H9 (cell line): ENCODE data around the gene OSBPL10. TPM values are rescaled to one million over a fixed set of nuclear protein-coding genes. Genes with fewer than 3 reads are reported as not detected.
A peak's percentile ranks its signal among the peaks of the same experiment; 100 is the strongest.

ENCODE experiments used
- DNase-seq: peaks from one replicate; pipeline ENCODE4 v3.0.0-alpha.2; 2017
- H2AFZ ChIP-seq: one replicate; pipeline ENCODE4 v1.6.1; 2013; ENCODE audit warnings: mild to moderate bottlenecking, low read length, control low read depth, moderate library complexity
- H2AK5ac ChIP-seq: 2 replicates; pipeline ENCODE4 v1.6.1; 2013; ENCODE audit warnings: low read length, control low read depth, mixed read lengths; ENCODE audit not compliant: insufficient read length
- H2BK120ac ChIP-seq: one replicate; pipeline ENCODE4 v1.6.1; 2013; ENCODE audit warnings: low read depth, mild to moderate bottlenecking, low read length, control low read depth, inconsistent platforms; ENCODE audit not compliant: poor library complexity, severe bottlenecking
- H2BK12ac ChIP-seq: 2 replicates; pipeline ENCODE4 v1.6.1; 2013; ENCODE audit warnings: low read length, control low read depth, mixed read lengths, low read depth; ENCODE audit not compliant: insufficient read length
- H2BK15ac ChIP-seq: 2 replicates; pipeline ENCODE4 v1.6.1; 2013; ENCODE audit warnings: low read depth, low read length, control low read depth
- H2BK20ac ChIP-seq: one replicate; pipeline ENCODE4 v1.6.1; 2013; ENCODE audit warnings: low read depth, mild to moderate bottlenecking, low read length, control low read depth, inconsistent platforms; ENCODE audit not compliant: poor library complexity, severe bottlenecking
- H2BK5ac ChIP-seq: 2 replicates; pipeline ENCODE4 v1.6.1; 2013; ENCODE audit warnings: low read length, control low read depth, mixed read lengths; ENCODE audit not compliant: insufficient read length
- H3K14ac ChIP-seq: 2 replicates; pipeline ENCODE4 v1.6.1; 2013; ENCODE audit warnings: low read length, control low read depth; ENCODE audit not compliant: insufficient read depth
- H3K18ac ChIP-seq: 2 replicates; pipeline ENCODE4 v1.6.1; 2013; ENCODE audit warnings: low read depth, mild to moderate bottlenecking, mixed read lengths, low read length, control low read depth; ENCODE audit not compliant: insufficient read length
- H3K23ac ChIP-seq: 2 replicates; pipeline ENCODE4 v1.6.1; 2013; ENCODE audit warnings: low read length, control low read depth, mixed read lengths, low read depth; ENCODE audit not compliant: insufficient read length
- H3K23me2 ChIP-seq: 2 replicates; pipeline ENCODE4 v1.6.1; 2013; ENCODE audit warnings: low read depth, mild to moderate bottlenecking, mixed read lengths, low read length, control low read depth; ENCODE audit not compliant: insufficient read length, poor library complexity, severe bottlenecking
- H3K27ac ChIP-seq: 2 replicates; pipeline ENCODE4 v1.5.1; 2013; ENCODE audit warnings: low read length, control low read depth, mixed read lengths, low read depth; ENCODE audit not compliant: insufficient read length
- H3K27me3 ChIP-seq: 2 replicates; pipeline ENCODE4 v1.6.1; 2013; ENCODE audit warnings: low read length, control low read depth, inconsistent platforms; ENCODE audit not compliant: insufficient read depth
- H3K4ac ChIP-seq: 2 replicates; pipeline ENCODE4 v1.6.1; 2013; ENCODE audit warnings: low read depth, mild to moderate bottlenecking, control low read depth, inconsistent platforms, low read length, moderate library complexity
- H3K4me1 ChIP-seq: 2 replicates; pipeline ENCODE4 v1.6.1; 2013; ENCODE audit warnings: low read length, control low read depth, inconsistent platforms; ENCODE audit not compliant: insufficient read depth
- H3K4me2 ChIP-seq: 2 replicates; pipeline ENCODE4 v1.6.1; 2013; ENCODE audit warnings: low read length, control low read depth, mixed read lengths; ENCODE audit not compliant: insufficient read length, insufficient read depth
- H3K56ac ChIP-seq: 2 replicates; pipeline ENCODE4 v1.6.1; 2013; ENCODE audit warnings: low read depth, mild to moderate bottlenecking, mixed read lengths, low read length, control low read depth; ENCODE audit not compliant: insufficient read length
- H3K79me1 ChIP-seq: 2 replicates; pipeline ENCODE4 v1.6.1; 2013; ENCODE audit warnings: low read depth, mild to moderate bottlenecking, moderate library complexity, low read length, control low read depth, inconsistent platforms; ENCODE audit not compliant: insufficient read depth, poor library complexity, severe bottlenecking
- H3K79me2 ChIP-seq: 2 replicates; pipeline ENCODE4 v1.6.1; 2013; ENCODE audit warnings: low read length, control low read depth, inconsistent platforms; ENCODE audit not compliant: insufficient read depth
- H3K9ac ChIP-seq: 2 replicates; pipeline ENCODE4 v1.6.1; 2013; ENCODE audit warnings: low read length, control low read depth, mixed read lengths; ENCODE audit not compliant: insufficient read length; ENCODE audit errors: extremely low read depth
- H3K9me3 ChIP-seq: one replicate; pipeline ENCODE4 v1.6.1; 2013; ENCODE audit warnings: low read depth, low read length, inconsistent platforms; ENCODE audit not compliant: control insufficient read depth
- H3T11ph ChIP-seq: one replicate; pipeline ENCODE4 v1.6.1; 2013; ENCODE audit warnings: mild to moderate bottlenecking, low read length, control low read depth, inconsistent platforms
- H4K20me1 ChIP-seq: one replicate; pipeline ENCODE4 v1.6.1; 2013; ENCODE audit not compliant: control insufficient read depth, insufficient read length, insufficient read depth
- H4K5ac ChIP-seq: 2 replicates; pipeline ENCODE4 v1.6.1; 2013; ENCODE audit warnings: low read depth, mild to moderate bottlenecking, mixed read lengths, low read length, control low read depth; ENCODE audit not compliant: insufficient read length
- H4K8ac ChIP-seq: replicated peaks from 2 replicates; pipeline ENCODE4 v1.6.1; 2013; ENCODE audit warnings: low read length, control low read depth, mixed read lengths, low read depth; ENCODE audit not compliant: insufficient read length
- H4K91ac ChIP-seq: 2 replicates; pipeline ENCODE4 v1.6.1; 2013; ENCODE audit warnings: low read depth, mild to moderate bottlenecking, moderate library complexity, mixed read lengths, low read length, control low read depth; ENCODE audit not compliant: insufficient read length
- H3K27ac Mint-ChIP-seq, 3 experiments: 2 replicates in 2 of 3; 3 replicates in 1 of 3; pipeline ENCODE4 v1.8.0; 2020 to 2021; ENCODE audit warnings: mixed read lengths in 3 of 3, mild to moderate bottlenecking in 1 of 3, moderate library complexity in 1 of 3
- H3K27me3 Mint-ChIP-seq: 2 replicates; pipeline ENCODE4 v1.8.0; 2021; ENCODE audit warnings: low read depth, mild to moderate bottlenecking, moderate library complexity, mixed read lengths
- H3K36me3 Mint-ChIP-seq, 3 experiments: 2 replicates in 2 of 3; 3 replicates in 1 of 3; pipeline ENCODE4 v1.8.0; 2020 to 2021; ENCODE audit warnings: low read depth in 3 of 3, mixed read lengths in 3 of 3; ENCODE audit not compliant: insufficient read depth in 1 of 3
- H3K4me1 Mint-ChIP-seq, 2 experiments: 2 replicates each; pipeline ENCODE4 v1.8.0; 2020; ENCODE audit warnings: mixed read lengths in 2 of 2
- H3K4me3 Mint-ChIP-seq, 2 experiments: 2 replicates in 1 of 2; 3 replicates in 1 of 2; pipeline ENCODE4 v1.8.0; 2020 to 2021; ENCODE audit warnings: mild to moderate bottlenecking in 2 of 2, mixed read lengths in 2 of 2, moderate library complexity in 1 of 2
- H3K9me3 Mint-ChIP-seq, 2 experiments: 2 replicates in 1 of 2; 3 replicates in 1 of 2; pipeline ENCODE4 v1.8.0; 2020; ENCODE audit warnings: mild to moderate bottlenecking in 2 of 2, mixed read lengths in 2 of 2, moderate library complexity in 1 of 2
- WGBS: extraction: QIAGEN DNeasy Blood & Tissue Kit; methylation state at CpG from one replicate; pipeline ENCODE4 v1.1.7; 2013; ENCODE audit warnings: missing lambda C conversion rate, low lambda C conversion rate, mixed read lengths; ENCODE audit not compliant: insufficient read length; ENCODE audit errors: extremely low coverage; 5-methylcytosine and 5-hydroxymethylcytosine counted together
- total RNA-seq: library from RNA; stranded (reverse); gene quantifications from 2 replicates; pipeline ENCODE4 v1.2.1, GENCODE V29; 2021
- TF ChIP-seq, protein P1 (sequence below): fragments of 200-600 bp; sonication (generic); conservative IDR thresholded peaks from 3 replicates; pipeline ENCODE4 v1.8.0; 2021; ENCODE audit warnings: antibody characterized with exemption, mild to moderate bottlenecking

OSBPL10 gene
- total RNA-seq, 1 experiment from 2014 or later = 42.7 TPM

DNA sequence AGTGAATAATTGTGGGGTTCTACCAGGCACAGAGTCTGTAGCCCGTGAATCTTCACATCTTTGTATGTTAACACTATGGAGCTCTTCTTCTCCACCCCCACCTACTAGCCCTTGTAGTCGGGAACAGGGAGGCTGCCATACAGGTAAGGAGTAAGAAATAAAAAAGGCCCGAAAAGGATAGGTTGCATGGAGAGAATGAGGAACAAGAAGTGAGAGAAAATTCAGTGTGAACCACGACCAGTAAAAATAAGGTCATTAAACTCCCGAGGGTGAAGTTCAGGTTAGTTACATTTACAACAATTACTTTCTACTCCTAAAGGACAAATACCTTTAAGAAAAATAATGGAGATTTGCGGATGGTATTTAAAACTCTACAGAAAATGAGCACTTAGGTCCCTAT, 53.3 kb downstream of the OSBPL10 start:
- no CpG with 5 or more reads among the region's 6 CpGs for WGBS
- Histone ChIP-seq H4K5ac (no peak overlapping the region), H3K56ac (no peak overlapping the region), H4K8ac (no peak overlapping the region), H4K20me1 (no peaks in the 10 kb centered on the region), H3K27me3 (no peaks in the 10 kb centered on the region), H2BK20ac (no peak overlapping the region), H2BK15ac (no peak overlapping the region), H2AK5ac (no peak overlapping the region), H2BK12ac (no peak overlapping the region), H3K4me1 (peaks cover 8% of the 10 kb centered on the region), H3K18ac (no peak overlapping the region), H2AFZ (no peak overlapping the region), H3T11ph (no peak overlapping the region), H2BK5ac (peak overlapping the region; percentile 64), H3K9me3 (no peaks in the 10 kb centered on the region), H3K9ac (no peak overlapping the region), H4K91ac (no peak overlapping the region), H3K79me1 (peaks cover 15% of the 10 kb centered on the region), H3K4me2 (no peak overlapping the region), H3K23me2 (no peaks in the 10 kb centered on the region), H2BK120ac (no peak overlapping the region), H3K4ac (no peak overlapping the region), H3K14ac (no peak overlapping the region), H3K27ac (no peak overlapping the region), H3K79me2 (peaks cover 28% of the 10 kb centered on the region; the same call in 1 of the 2 replicates), H3K23ac (no peak overlapping the region)
- DNase-seq = no peak
- peak overlapping the region; percentile 1 to 76 (median 54); a peak in 5 of 7 replicates for H3K27ac Mint-ChIP-seq
- peaks cover 31 to 36% of the 10 kb centered on the region in 2 experiments for H3K4me1 Mint-ChIP-seq
- peaks cover 0 to 8% (median 2%) of the 10 kb centered on the region in 3 experiments; a peak in 1 of 7 replicates for H3K36me3 Mint-ChIP-seq
- TF ChIP-seq, protein P1, sequence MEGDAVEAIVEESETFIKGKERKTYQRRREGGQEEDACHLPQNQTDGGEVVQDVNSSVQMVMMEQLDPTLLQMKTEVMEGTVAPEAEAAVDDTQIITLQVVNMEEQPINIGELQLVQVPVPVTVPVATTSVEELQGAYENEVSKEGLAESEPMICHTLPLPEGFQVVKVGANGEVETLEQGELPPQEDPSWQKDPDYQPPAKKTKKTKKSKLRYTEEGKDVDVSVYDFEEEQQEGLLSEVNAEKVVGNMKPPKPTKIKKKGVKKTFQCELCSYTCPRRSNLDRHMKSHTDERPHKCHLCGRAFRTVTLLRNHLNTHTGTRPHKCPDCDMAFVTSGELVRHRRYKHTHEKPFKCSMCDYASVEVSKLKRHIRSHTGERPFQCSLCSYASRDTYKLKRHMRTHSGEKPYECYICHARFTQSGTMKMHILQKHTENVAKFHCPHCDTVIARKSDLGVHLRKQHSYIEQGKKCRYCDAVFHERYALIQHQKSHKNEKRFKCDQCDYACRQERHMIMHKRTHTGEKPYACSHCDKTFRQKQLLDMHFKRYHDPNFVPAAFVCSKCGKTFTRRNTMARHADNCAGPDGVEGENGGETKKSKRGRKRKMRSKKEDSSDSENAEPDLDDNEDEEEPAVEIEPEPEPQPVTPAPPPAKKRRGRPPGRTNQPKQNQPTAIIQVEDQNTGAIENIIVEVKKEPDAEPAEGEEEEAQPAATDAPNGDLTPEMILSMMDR = no peak
- H3K4me3 Mint-ChIP-seq = no peak overlapping the region
- no peaks in the 10 kb centered on the region; the same call in 1 of the 2 replicates for H3K27me3 Mint-ChIP-seq
- no peaks in the 10 kb centered on the region for H3K9me3 Mint-ChIP-seq
